Effector CD8-positive, alpha-beta T cell (primary cell): ENCODE measurements around the gene LAGE3.

ENCODE experiments used
- DNase-seq: peaks from one replicate; lab custom pipeline; 2025; lab: John Stamatoyannopoulos, UW

The LAGE3 gene

GRCh38 chrX:154477891-154478477, 1.1 kb downstream of the LAGE3 start:
- no peak for DNase-seq

GRCh38 chrX:154476821-154477220, 2.3 kb downstream of the LAGE3 start:
- no peak for DNase-seq

GRCh38 chrX:154473683-154474082, 5.4 kb downstream of the LAGE3 start:
- DNase-seq, result no peak

- no peak for DNase-seq
These were observed 6.1 kb downstream of the LAGE3 start for GRCh38 chrX:154472685-154473632.

GRCh38 chrX:154471839-154472684, 7.0 kb downstream of the LAGE3 start:
- no peak for DNase-seq

- DNase-seq, result no peak
These were observed 8.0 kb downstream of the LAGE3 start for GRCh38 chrX:154470914-154471568.

GRCh38 chrX:154470434-154470833, 8.6 kb downstream of the LAGE3 start:
- DNase-seq, result no peak

- no peak for DNase-seq
These were observed 9.2 kb downstream of the LAGE3 start for GRCh38 chrX:154469880-154470279.

GRCh38 chrX:154469114-154469513, 10.0 kb downstream of the LAGE3 start:
- no peak for DNase-seq

- DNase-seq, result no peak
These were observed 10.9 kb downstream of the LAGE3 start for GRCh38 chrX:154468217-154468616.

- no peak for DNase-seq
These were observed 11.5 kb downstream of the LAGE3 start for GRCh38 chrX:154467556-154467955.

GRCh38 chrX:154466907-154467306, 12.2 kb downstream of the LAGE3 start:
- DNase-seq, result no peak

- DNase-seq, result no peak
These were observed 13.0 kb downstream of the LAGE3 start for GRCh38 chrX:154466036-154466435.

GRCh38 chrX:154465601-154466000, 13.5 kb downstream of the LAGE3 start:
- no peak for DNase-seq

GRCh38 chrX:154464806-154465365, 14.2 kb downstream of the LAGE3 start:
- no peak for DNase-seq

GRCh38 chrX:154463611-154464220, 15.4 kb downstream of the LAGE3 start:
- no peak for DNase-seq

GRCh38 chrX:154462396-154462795, 16.7 kb downstream of the LAGE3 start:
- DNase-seq, result no peak

GRCh38 chrX:154460326-154460725, 18.8 kb downstream of the LAGE3 start:
- no peak for DNase-seq

- no peak for DNase-seq
These were observed 19.2 kb downstream of the LAGE3 start for GRCh38 chrX:154459832-154460231.

GRCh38 chrX:154458954-154459778, 19.9 kb downstream of the LAGE3 start:
- no peak for DNase-seq
